Measurements from ENCODE around the gene CMSS1.

GRCh38 chr3:100195375-100195774 lies 377.7 kb downstream of the CMSS1 start:
- no peak for TF ChIP-seq POLR2AphosphoS5 (IDR thresholded peaks at IDR 0.05; ENCODE audit: low read depth)
- TF ChIP-seq, protein P1, sequence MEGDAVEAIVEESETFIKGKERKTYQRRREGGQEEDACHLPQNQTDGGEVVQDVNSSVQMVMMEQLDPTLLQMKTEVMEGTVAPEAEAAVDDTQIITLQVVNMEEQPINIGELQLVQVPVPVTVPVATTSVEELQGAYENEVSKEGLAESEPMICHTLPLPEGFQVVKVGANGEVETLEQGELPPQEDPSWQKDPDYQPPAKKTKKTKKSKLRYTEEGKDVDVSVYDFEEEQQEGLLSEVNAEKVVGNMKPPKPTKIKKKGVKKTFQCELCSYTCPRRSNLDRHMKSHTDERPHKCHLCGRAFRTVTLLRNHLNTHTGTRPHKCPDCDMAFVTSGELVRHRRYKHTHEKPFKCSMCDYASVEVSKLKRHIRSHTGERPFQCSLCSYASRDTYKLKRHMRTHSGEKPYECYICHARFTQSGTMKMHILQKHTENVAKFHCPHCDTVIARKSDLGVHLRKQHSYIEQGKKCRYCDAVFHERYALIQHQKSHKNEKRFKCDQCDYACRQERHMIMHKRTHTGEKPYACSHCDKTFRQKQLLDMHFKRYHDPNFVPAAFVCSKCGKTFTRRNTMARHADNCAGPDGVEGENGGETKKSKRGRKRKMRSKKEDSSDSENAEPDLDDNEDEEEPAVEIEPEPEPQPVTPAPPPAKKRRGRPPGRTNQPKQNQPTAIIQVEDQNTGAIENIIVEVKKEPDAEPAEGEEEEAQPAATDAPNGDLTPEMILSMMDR (IDR thresholded peaks at IDR 0.05; ENCODE audit: insufficient read depth, low read length), result no peak
- no peak for TF ChIP-seq SPI1 (IDR thresholded peaks at IDR 0.05; ENCODE audit: borderline replicate concordance, low read depth)
- no peak for TF ChIP-seq REST (IDR thresholded peaks at IDR 0.05; ENCODE audit: insufficient replicate concordance, low read depth)
- no peak for TF ChIP-seq GABPA (IDR thresholded peaks at IDR 0.05; ENCODE audit: low read depth)
